HG02973 (cell line): ENCODE results near the gene GART.
"Not testable (repeated sequence)": the region's sequence is repeated elsewhere in the genome, so short reads cannot be mapped to it uniquely, and the experiment has no call there.

ENCODE experiments used
- ATAC-seq: cut with Tn5 transposase; IDR thresholded peaks from one replicate; pipeline ENCODE4 v1.9.1; 2021; ENCODE audit warnings: moderate library complexity; ENCODE audit not compliant: unreplicated experiment

The GART gene

DNA sequence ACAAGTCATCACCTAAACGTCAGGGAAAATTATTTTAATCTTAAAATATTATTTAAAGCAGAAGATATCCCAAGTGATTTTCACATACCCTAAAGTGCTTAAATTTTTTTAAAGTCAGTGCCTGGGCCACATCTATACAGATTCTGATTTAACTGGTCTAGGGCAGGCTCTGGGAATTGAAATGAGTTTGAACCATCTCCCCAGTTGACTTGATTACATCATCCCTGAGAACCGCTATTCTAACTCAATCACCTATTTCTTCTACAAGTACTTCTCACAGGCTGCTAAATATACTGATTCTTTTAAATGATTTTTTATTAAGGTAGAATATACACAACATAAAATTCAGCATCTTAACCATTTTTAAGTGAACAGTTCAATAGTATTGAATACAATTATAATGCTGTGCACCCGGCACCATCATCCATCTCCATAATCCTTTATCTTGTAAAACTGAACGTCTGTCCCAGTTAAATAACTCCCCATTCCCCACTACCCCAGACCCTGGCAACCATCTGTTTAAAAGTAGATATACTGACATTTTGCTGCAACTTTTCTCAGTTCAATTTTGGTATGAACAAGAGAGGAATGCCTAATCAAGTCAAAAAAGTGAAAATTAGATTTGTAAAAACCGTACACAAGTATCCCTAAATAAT is 19.5 kb downstream of the GART start:
- ATAC-seq, result no peak

DNA sequence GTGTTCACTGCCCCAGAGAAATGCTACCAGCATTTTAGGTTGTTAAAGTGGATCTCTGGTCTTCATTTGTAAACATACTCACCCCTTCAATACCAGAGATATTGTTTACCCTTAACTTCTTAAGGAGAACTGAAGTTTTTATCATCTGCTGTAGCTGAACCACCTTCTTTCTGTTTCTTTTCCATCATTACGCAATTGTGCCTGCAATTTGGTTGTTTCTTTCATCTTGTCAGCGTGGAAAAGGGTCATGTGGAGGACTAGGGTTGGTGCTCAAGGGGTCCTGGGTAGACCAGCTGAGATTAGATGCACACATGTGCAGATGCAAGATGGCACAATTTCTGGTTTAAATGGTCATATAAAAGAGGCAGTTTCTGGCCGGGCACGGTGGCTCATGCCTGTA is 23.0 kb downstream of the GART start:
- ATAC-seq, result no peak

GRCh38 chr21:33514229-33514628 is 27.7 kb downstream of the GART start:
- no peak for ATAC-seq

DNA sequence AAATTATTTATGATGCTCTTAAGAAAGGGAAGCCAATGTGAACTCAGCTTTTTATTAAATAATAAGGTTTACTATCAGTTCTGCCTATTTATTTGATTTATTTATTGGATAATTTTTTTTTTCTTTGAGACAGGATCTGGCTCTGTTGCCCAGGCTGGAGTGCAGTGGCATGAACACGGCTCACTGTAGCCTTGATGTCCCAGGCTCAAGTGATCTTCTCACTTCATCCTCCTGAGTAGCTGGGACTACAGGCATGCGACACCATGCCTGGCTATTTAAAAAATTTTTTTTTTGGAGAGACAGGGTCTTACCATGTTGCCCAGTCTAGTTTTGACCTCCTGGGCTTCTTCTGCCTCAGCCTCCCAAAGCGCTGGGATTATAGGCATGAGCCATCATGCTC is 29.4 kb downstream of the GART start:
- ATAC-seq, result no peak

- no peak for ATAC-seq
Observed at GRCh38 chr21:33511639-33512038, 30.3 kb downstream of the GART start.

GRCh38 chr21:33510826-33511225 is 31.1 kb downstream of the GART start:
- no peak for ATAC-seq

- ATAC-seq, result not testable (repeated sequence)
Observed at GRCh38 chr21:33507003-33507402, 34.9 kb downstream of the GART start.

GRCh38 chr21:33505833-33506232 is 36.1 kb downstream of the GART start:
- no peak for ATAC-seq

DNA sequence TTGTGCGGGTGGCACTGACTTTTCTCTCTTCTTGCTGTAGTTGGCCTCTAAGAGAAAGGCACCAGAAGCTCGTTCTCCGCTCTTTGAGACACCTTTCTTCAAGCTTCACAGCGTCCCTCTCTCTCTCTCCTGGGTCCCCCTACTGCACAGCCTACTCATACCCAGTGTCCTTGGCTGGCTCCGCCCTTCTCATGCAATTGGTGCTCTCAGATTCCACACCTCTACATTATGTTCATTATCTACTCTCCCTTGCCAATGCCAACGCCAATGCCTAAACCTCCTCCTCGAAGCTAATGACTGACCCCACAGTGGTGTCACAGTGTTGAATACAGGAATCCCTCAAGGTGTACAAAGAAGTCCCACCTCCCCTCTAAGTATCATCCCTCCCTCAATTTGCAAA is 45.6 kb downstream of the GART start:
- no peak for ATAC-seq

DNA sequence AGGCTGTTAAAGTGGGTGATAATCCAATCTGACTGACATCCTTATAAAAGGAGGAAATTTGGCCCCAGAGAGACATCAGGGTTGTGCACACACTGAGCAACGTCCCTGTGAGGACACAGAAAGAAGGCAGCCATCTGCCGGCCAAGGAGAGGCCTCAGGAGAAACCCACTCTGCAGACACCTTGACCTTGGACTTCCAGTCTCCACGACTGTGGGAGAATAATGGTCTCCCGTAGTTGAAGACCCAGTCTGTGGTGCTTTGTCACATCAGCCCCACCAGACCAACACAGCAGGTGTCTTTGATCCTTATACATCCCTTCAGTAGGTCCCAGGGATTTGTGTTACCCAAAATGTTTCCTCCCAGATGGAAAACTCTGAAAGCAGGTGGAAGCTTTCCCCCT is 46.2 kb downstream of the GART start:
- no peak for ATAC-seq

GRCh38 chr21:33493756-33494155 is 48.2 kb downstream of the GART start:
- no peak for ATAC-seq

DNA sequence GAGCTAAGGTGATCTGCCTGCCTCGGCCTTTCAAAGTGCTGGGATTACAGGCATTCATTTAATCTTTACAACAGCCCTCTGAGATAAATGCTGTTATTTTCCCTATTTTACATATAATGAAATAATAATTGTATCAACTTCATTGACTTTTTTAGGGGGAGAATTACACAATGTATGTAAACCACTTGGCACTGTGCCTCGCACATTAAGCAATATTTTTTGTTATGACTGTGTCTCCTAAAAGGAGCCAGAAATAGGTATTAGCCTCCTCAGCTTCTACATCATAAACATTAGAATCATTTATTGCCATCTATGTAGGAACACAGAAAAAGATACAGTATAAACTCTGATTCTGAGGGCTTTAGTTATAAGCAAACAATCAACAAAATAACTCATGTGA is 49.3 kb downstream of the GART start:
- no peak for ATAC-seq

GRCh38 chr21:33491373-33492102 is 50.4 kb downstream of the GART start, which contains the start of gene DNAJC28:
TSS of gene DNAJC28 (minus strand) at chr21:33491716. CDS start at chr21:33489393, 2,323 bp downstream.
- peak; percentile 93 for ATAC-seq

GRCh38 chr21:33490991-33491372 is 50.9 kb downstream of the GART start:
- ATAC-seq, result no peak

GRCh38 chr21:33488936-33489335 is 53.0 kb downstream of the GART start:
- no peak for ATAC-seq

DNA sequence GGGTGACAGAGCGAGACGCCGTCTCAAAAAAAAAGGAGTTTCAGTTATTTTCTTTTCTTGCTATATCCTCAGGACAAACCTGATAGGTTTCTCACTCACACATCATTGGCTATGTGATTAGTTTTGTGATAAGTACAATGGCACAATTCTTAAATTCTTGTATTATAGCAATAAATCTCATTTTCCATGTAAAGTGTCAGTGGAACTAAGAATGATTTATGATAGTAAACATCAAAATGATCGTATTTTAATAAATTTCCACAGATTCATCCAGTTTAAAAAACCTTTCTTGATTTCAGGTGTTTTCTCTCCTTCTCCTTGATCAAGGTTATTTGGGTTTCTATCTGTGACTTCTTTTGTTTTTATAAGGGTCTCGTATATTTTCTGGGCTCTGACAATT is 53.9 kb downstream of the GART start:
- no peak for ATAC-seq

DNA sequence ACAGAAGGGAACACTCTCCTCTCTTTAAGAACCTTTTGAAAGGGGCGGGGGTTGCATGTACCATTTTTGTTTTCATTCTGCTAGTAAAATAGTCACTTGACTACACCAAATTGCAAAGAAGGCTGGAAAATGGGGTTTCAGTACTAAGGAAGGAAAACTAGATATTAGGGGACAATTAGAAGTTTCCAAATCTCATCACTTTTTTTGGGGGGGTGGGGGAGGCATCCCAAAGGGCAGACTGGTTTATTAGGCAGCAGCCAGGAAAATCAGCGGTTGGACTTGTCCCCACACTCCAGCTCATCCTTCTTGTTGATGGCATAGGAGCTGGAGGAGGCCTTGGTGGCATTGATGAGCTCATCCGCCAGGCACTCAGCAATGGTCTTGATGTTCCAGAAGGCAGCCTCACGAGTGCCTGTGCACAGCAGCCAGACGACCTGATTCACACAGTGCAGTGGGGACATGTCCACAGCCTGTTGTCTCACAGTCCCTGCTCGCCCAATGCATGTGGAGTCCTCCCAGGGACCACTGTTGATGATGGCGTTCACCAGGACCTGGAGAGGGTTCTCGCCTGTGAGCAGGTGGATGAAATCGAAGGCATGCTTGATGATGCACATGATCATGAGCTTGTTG is 60.5 kb downstream of the GART start:
- ATAC-seq, result no peak

DNA sequence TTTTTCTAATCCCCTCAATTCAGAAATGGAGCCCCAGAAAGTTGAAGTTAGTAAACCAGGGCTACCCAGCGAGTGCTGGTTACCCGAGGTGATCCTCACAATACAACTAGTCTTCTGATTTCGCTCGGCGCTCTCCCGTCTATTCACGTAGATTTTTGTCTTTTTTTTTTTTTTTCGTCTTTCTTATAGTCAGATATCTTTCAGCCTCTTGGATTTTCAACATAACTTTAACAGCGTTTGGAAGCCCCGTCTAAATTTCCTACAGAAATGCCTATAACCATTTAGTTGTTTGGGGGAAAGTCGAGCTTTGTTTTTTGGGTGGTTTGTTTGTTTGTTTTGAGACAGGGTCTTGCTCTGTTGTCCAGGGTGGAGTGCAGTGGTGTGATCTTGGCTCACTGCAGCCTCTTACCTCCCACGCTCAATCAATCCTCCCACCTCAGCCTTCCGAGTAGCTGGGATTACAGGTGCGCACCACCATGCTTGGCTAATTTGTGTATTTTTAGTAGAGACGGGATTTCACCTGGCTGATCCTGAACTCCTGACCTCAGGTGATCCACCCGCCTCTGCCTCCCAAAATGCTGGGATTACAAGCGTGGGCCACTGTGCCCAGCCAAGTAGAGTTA is 61.3 kb downstream of the GART start:
- no peak for ATAC-seq

DNA sequence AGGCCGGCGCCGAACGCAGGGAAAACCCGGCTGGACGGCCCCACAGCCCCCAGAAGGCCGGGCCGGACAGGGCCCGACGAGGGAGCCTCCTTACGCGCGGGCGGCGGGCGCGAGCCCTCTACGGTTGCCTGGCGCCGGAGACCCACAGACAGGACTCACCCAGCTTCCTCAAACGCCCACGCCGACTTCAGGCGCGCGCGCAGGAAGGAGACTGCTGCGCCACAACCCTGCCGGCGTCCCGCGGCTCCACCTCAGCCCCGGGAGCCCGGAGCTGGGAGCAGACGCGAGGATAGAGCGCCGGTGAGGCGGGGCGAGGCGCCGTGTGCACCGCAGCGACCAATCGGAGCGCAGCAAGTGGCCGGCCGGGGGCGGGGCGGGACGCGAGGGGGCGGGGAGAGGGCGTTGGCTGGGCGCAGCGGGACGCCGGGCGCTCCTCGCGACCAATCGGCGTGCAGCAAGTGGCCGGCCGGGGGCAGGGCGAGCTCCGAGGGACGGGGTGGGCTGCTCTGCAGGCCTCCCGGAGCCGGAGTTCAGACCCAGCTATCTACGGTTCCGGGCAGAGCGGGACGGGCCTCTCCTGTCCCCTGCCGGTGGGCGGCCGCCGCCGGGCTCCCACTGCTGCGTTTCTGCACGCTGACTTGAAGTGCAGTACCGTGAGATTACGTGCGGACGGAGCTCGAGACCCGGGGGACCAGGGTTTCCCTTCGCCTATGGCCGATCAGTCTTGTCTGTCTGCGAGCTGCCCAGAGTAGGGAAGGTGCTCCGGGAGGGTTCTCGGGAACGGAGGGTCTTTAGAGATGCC is 62.0 kb downstream of the GART start, which contains the start of gene TMEM50B:
TMEM50B (minus strand) TSS at position 296 of the 802 bp plus-strand sequence. CDS start 11,089 bp downstream, outside the sequence.
- ATAC-seq, result peak; percentile 85

- peak; percentile 21 for ATAC-seq
Observed at GRCh38 chr21:33478935-33479678, 62.8 kb downstream of the GART start.
